ENCODE results near the gene CHMP1A.

CHMP1A gene

DNA sequence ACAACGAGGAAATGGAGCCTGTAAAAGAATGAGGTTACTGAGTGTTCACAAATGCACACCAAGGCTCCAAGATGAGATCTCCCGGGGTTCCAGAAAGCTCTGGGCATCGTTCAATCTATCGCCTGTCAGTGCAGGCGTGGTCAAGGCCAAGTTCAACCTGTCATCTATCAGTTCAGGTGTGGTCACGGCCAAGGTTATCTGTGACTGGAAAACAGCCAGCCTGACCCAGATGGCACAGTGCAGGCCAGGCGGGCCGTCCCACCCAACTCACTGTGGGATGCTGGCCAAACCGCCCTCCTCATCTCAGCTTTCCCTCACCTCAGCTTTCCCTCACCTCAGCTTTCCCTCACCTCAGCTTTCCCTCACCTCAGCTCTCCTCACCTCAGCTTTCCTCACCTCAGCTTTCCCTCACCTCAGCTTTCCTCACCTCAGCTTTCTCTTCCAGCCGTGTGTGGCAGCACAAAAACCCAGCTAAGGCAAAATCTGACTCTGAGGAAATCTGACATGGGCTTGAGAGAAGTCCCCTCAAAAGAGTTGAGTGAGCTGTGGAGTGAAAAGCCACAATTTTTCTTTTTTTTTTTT lies 2.4 kb downstream of the CHMP1A start:
- no peak overlapping the region for H3K4me3 ChIP-seq (ENCODE audit: low read depth, low read length)

DNA sequence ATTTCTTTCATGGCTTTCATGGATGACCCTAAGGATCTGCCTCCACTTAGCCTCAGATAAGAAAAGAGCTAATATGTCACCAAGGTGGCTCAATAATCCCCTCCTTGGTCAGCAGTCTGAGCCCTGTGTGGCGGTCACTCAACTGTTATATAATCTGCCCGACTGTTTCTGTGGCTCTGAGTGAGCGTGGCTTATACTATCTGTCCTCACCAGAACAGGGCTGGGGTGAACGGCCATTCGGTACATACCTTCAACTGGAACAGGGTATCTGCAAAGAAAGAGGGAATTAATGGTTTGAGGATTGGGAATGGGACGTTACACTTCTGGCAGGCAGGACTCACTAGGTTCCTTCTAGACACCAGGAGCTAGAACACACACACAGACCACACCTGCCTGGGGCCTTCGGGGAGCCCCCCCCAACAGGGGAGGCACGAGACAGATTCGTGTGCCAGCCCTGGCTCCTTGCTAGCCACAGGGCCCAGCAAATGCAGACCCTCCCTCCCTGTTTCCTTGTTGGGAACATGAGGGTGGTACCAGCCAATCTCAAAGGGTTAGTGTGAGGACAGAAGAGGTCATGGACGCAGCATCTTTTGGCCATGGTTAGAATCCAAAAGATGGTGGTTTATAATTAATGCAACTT lies 3.7 kb downstream of the CHMP1A start:
- H3K4me3 ChIP-seq (ENCODE audit: low read depth, low read length): no peak overlapping the region
- DNase-seq (ENCODE audit: low read depth): no peak
- TF ChIP-seq, protein P1, sequence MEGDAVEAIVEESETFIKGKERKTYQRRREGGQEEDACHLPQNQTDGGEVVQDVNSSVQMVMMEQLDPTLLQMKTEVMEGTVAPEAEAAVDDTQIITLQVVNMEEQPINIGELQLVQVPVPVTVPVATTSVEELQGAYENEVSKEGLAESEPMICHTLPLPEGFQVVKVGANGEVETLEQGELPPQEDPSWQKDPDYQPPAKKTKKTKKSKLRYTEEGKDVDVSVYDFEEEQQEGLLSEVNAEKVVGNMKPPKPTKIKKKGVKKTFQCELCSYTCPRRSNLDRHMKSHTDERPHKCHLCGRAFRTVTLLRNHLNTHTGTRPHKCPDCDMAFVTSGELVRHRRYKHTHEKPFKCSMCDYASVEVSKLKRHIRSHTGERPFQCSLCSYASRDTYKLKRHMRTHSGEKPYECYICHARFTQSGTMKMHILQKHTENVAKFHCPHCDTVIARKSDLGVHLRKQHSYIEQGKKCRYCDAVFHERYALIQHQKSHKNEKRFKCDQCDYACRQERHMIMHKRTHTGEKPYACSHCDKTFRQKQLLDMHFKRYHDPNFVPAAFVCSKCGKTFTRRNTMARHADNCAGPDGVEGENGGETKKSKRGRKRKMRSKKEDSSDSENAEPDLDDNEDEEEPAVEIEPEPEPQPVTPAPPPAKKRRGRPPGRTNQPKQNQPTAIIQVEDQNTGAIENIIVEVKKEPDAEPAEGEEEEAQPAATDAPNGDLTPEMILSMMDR (IDR thresholded peaks at IDR 0.05; ENCODE audit: low read depth, low read length, missing control alignments): no peak

More for the DNA sequence above, 2.4 kb downstream of the CHMP1A start:
- TF ChIP-seq, protein P1 (IDR thresholded peaks at IDR 0.05; ENCODE audit: low read depth, low read length, missing control alignments): no peak
- DNase-seq (ENCODE audit: low read depth): no peak

DNA sequence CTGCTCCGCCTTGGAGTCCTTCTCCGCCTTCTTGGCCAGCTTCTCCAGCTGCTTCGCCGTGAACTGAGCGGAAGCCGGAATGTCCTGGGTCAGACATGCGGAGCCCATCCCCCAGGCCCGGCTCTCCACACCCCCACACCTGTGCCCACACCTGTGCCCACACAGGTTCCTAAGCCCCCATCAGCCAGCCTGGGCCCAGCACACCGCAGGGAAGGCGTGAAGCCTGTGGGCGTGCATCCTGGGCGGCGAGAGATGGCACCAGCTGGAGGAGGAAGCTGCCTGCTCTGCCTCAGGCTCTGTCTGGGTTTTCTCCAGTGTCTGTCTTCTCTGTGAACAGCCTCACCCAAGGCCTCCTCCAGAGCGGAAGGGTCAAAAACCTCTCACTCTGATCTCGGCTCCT lies 5.9 kb downstream of the CHMP1A start:
- TF ChIP-seq, protein P1 (IDR thresholded peaks at IDR 0.05; ENCODE audit: low read depth, low read length, missing control alignments): no peak
- no peak overlapping the region for H3K4me3 ChIP-seq (ENCODE audit: low read depth, low read length)
- DNase-seq (ENCODE audit: low read depth): no peak

DNA sequence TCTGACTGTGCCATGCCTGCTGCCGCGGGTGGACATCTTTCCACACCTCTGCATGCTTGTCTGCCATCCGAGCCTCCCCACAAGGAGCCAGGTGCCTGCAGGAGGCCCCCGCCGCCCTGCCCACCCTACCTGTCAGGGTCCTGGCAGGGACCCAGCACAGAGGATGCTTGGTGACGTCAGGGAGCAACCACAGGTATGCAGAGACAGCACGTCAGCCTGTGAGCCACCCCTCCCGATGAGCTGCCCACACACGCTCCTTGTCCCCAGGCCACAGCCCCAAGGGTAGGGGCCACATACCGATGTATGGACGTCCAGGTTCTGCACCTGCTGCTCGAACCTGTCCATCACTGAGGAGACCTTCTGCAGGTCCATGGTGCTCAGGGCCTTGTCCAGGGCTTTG lies 10.6 kb downstream of the CHMP1A start:
- H3K4me3 ChIP-seq (ENCODE audit: low read depth, low read length): no peak overlapping the region
- TF ChIP-seq, protein P1 (IDR thresholded peaks at IDR 0.05; ENCODE audit: low read depth, low read length, missing control alignments): no peak
- DNase-seq (ENCODE audit: low read depth): no peak

DNA sequence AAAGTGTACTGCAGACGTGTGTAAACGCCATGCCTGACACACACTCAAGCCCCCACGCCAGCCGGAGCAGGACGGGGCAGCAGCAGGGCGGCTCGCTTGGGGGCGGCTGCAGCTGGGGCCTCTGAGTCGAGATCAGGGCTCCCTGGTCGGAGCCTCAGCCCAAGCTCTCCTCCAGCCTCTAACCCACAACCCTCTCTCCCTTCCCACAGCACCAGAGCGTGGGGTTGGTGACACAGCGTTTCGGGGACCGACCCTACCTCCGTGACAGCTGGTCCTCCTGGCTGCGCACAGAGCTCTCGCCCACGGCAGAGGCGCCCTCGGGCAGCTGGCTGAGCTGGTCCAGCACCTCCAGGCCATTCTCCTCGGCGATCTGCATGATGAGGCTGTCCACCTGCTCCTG lies 11.2 kb downstream of the CHMP1A start:
- no peak for DNase-seq (ENCODE audit: low read depth)
- TF ChIP-seq, protein P1 (IDR thresholded peaks at IDR 0.05; ENCODE audit: low read depth, low read length, missing control alignments): no peak

DNA sequence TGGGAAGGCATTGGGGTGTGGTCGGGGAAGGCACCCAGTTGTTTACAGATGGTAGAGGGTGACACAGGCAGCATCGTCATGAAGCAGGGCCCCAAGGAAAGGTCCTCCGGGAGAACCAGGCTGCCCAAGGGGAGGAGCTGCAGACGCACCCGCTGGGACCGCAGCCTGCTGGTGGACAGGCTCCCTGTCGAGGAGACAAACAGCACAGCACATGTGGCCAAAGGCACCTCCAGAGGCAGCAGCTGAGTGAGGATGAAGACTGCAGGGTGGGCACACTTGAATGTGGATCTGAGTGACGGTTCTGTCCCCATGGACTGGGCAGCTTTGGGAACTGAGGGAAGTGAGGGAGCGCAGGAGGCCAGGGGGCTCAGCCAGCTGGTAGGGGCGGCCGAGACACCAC lies 12.4 kb downstream of the CHMP1A start:
- DNase-seq (ENCODE audit: low read depth): no peak

More for the DNA sequence above, 11.2 kb downstream of the CHMP1A start:
- H3K4me3 ChIP-seq (ENCODE audit: low read depth, low read length): no peak overlapping the region

More for the DNA sequence above, 12.4 kb downstream of the CHMP1A start:
- H3K4me3 ChIP-seq (ENCODE audit: low read depth, low read length): no peak overlapping the region
- TF ChIP-seq, protein P1 (IDR thresholded peaks at IDR 0.05; ENCODE audit: low read depth, low read length, missing control alignments): no peak
